Hepatocyte (in vitro differentiated cells): ENCODE results near the gene XYLB. TPM values are rescaled to one million over a fixed set of nuclear protein-coding genes. Genes with fewer than 3 reads are reported as not detected.

ENCODE experiments used
- DNase-seq: peaks from one replicate; pipeline ENCODE4 v3.0.0-alpha.2; 2016; ENCODE audit warnings: low spot score
- H2AFZ ChIP-seq: fragments of 200-600 bp; sonication (generic); 2 replicates; pipeline ENCODE4 v1.6.0; 2016; ENCODE audit warnings: antibody characterized with exemption, mild to moderate bottlenecking
- H3K27ac ChIP-seq: fragments of 200-600 bp; sonication (generic); 2 replicates; pipeline ENCODE4 v1.5.1; 2016; ENCODE audit warnings: mild to moderate bottlenecking
- H3K27me3 ChIP-seq: fragments of 200-600 bp; sonication (generic); 2 replicates; pipeline ENCODE4 v1.6.1; 2016
- H3K36me3 ChIP-seq: fragments of 200-600 bp; sonication (generic); replicated peaks from 2 replicates; pipeline ENCODE4 v1.5.1; 2016; ENCODE audit warnings: low read depth; ENCODE audit not compliant: insufficient read depth
- H3K4me1 ChIP-seq: fragments of 200-600 bp; sonication (generic); 2 replicates; pipeline ENCODE4 v1.5.1; 2016; ENCODE audit warnings: mild to moderate bottlenecking, moderate library complexity; ENCODE audit not compliant: insufficient read depth
- H3K4me2 ChIP-seq: fragments of 200-600 bp; sonication (generic); 2 replicates; pipeline ENCODE4 v1.6.0; 2016
- H3K4me3 ChIP-seq: fragments of 200-600 bp; sonication (generic); 2 replicates; pipeline ENCODE4 v1.5.1; 2016; ENCODE audit warnings: mild to moderate bottlenecking
- H3K79me2 ChIP-seq: fragments of 200-600 bp; sonication (generic); 2 replicates; pipeline ENCODE4 v1.6.0; 2017; ENCODE audit warnings: mild to moderate bottlenecking
- H3K9me2 ChIP-seq: fragments of 200-600 bp; sonication (generic); replicated peaks from 2 replicates; pipeline ENCODE4 v1.6.0; 2017; ENCODE audit warnings: mild to moderate bottlenecking; ENCODE audit not compliant: insufficient read depth
- H3K9me3 ChIP-seq: fragments of 200-600 bp; sonication (generic); 2 replicates; pipeline ENCODE4 v1.5.1; 2016; ENCODE audit warnings: low read depth, mild to moderate bottlenecking
- H4K20me1 ChIP-seq: fragments of 200-600 bp; sonication (generic); 2 replicates; pipeline ENCODE4 v1.6.0; 2016; ENCODE audit warnings: mild to moderate bottlenecking; ENCODE audit not compliant: insufficient read depth, poor library complexity, severe bottlenecking
- EZH2 ChIP-seq: fragments of 200-600 bp; sonication (generic); IDR thresholded peaks from 2 replicates; pipeline ENCODE4 v1.6.1; 2016; ENCODE audit warnings: antibody characterized with exemption, mild to moderate bottlenecking, borderline replicate concordance
- EZH2phosphoT487 ChIP-seq: fragments of 200-600 bp; sonication (generic); IDR thresholded peaks from one replicate; pipeline ENCODE4 v1.6.1; 2018; ENCODE audit warnings: antibody characterized with exemption, mild to moderate bottlenecking, low read depth, moderate library complexity; ENCODE audit not compliant: unreplicated experiment, severe bottlenecking
- WGBS: methylation state at CpG from one replicate; pipeline ENCODE4 v1.1.6; 2016; ENCODE audit warnings: low lambda C conversion rate; ENCODE audit errors: missing lambda C conversion rate; 5-methylcytosine and 5-hydroxymethylcytosine counted together
- polyA plus RNA-seq: library from polyadenylated mRNA; unstranded; fragments of >200 nt; fragmentation: Nextera tagmentation; extraction: Ambion mirVana; gene quantifications from 2 replicates; pipeline ENCODE4 v1.2.1, GENCODE V29; 2016
- total RNA-seq: library from RNA; depleted of rRNA; stranded (reverse); fragments of >200 nt; gene quantifications from 2 replicates; pipeline ENCODE4 v1.2.3, GENCODE V29; 2014
- TF ChIP-seq, protein P1 (sequence below): fragments of 200-600 bp; sonication (generic); IDR thresholded peaks from 2 replicates; pipeline ENCODE4 v1.5.1; 2016; ENCODE audit warnings: antibody characterized with exemption, mild to moderate bottlenecking; ENCODE audit not compliant: poor library complexity

The XYLB gene
- total and polyA plus RNA-seq, 2 experiments from 2014 or later = 8.2 to 12.5 TPM

- Histone ChIP-seq H4K20me1 (no peaks in the 10 kb centered on the region), H3K9me3 (no peaks in the 10 kb centered on the region), H2AFZ (no peak overlapping the region), H3K4me1 (no peaks in the 10 kb centered on the region), H3K4me3 (no peak overlapping the region), H3K36me3 (no peaks in the 10 kb centered on the region), H3K27ac (no peak overlapping the region), H3K79me2 (no peaks in the 10 kb centered on the region), H3K27me3 (no peaks in the 10 kb centered on the region), H3K9me2 (no peaks in the 10 kb centered on the region), H3K4me2 (no peak overlapping the region)
- DNase-seq = no peak
- 84% methylated on average over 6 of the region's 6 CpGs for WGBS
- TF ChIP-seq EZH2phosphoT487 = no peak
- TF ChIP-seq, protein P1, sequence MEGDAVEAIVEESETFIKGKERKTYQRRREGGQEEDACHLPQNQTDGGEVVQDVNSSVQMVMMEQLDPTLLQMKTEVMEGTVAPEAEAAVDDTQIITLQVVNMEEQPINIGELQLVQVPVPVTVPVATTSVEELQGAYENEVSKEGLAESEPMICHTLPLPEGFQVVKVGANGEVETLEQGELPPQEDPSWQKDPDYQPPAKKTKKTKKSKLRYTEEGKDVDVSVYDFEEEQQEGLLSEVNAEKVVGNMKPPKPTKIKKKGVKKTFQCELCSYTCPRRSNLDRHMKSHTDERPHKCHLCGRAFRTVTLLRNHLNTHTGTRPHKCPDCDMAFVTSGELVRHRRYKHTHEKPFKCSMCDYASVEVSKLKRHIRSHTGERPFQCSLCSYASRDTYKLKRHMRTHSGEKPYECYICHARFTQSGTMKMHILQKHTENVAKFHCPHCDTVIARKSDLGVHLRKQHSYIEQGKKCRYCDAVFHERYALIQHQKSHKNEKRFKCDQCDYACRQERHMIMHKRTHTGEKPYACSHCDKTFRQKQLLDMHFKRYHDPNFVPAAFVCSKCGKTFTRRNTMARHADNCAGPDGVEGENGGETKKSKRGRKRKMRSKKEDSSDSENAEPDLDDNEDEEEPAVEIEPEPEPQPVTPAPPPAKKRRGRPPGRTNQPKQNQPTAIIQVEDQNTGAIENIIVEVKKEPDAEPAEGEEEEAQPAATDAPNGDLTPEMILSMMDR = no peak
- TF ChIP-seq EZH2 = no peak
Observed at GRCh38 chr3:38335263-38335662, 11.3 kb upstream of the XYLB start.

GRCh38 chr3:38337703-38338102 is 8.9 kb upstream of the XYLB start:
- no peak overlapping the region for H3K4me2 ChIP-seq
- WGBS = 78% methylated on average over 2 of the region's 2 CpGs
- no peak overlapping the region for H3K27ac ChIP-seq
- no peaks in the 10 kb centered on the region for H3K79me2 ChIP-seq
- H3K9me3 ChIP-seq = no peaks in the 10 kb centered on the region
- H3K4me1 ChIP-seq = no peaks in the 10 kb centered on the region
- H3K9me2 ChIP-seq = no peaks in the 10 kb centered on the region
- no peaks in the 10 kb centered on the region for H4K20me1 ChIP-seq
- no peak overlapping the region for H2AFZ ChIP-seq
- H3K36me3 ChIP-seq = no peaks in the 10 kb centered on the region
- no peak for TF ChIP-seq EZH2
- TF ChIP-seq EZH2phosphoT487 = no peak
- TF ChIP-seq, protein P1 = no peak
- H3K4me3 ChIP-seq = no peak overlapping the region
- DNase-seq = no peak
- H3K27me3 ChIP-seq = no peaks in the 10 kb centered on the region

DNA sequence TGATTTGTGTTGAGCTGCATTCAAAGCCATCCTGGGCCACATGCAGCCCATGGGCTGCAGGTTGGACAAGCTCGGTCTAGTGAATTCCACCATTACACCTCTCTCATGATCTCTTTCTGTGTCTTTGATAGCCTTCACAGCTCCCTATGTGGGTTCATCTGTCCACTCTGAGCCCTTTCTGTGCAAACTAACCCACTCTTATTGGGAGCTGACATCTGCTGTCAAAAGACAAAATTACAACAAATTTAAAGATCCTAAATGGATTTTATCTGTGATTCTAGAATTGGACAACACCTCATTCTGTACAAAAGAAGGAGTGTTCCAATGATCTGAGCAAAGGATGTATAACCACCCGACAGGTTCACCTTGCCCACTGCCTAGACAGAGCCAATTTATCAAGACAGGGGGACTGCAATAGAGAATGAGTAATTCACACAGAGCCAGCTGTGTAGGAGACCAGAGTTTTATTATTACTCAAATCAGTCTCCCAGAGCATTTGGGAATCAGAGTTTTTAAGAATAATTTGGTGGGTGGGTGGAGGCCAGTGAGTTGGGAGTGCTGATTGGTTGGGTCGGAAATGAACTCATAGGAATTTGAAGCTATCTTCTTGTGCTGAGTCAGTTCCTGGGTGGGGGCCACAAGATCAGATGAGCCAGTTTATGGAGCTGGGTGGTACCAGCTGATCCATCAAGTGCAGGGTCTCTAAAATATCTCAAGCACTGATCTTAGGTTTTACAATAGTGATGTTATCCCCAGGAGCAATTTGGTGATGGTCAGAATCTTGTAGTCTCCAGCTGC is 2.6 kb upstream of the XYLB start:
- 93% methylated on average over 3 of the region's 3 CpGs for WGBS
- Histone ChIP-seq H3K4me1 (no peaks in the 10 kb centered on the region), H3K27me3 (no peaks in the 10 kb centered on the region), H3K9me3 (no peaks in the 10 kb centered on the region), H2AFZ (no peak overlapping the region), H3K79me2 (peaks cover 8% of the 10 kb centered on the region), H3K9me2 (no peaks in the 10 kb centered on the region), H3K27ac (no peak overlapping the region), H3K36me3 (no peaks in the 10 kb centered on the region), H3K4me3 (no peak overlapping the region), H3K4me2 (no peak overlapping the region), H4K20me1 (no peaks in the 10 kb centered on the region)
- no peak for TF ChIP-seq EZH2phosphoT487
- TF ChIP-seq, protein P1 = no peak
- TF ChIP-seq EZH2 = no peak
- no peak for DNase-seq
